Cardiac muscle cell (in vitro differentiated cells and primary cell): ENCODE data around the gene ABCA12. TPM values are rescaled to one million over a fixed set of nuclear protein-coding genes. Genes with fewer than 3 reads are reported as not detected.

Experiments used
- DNase-seq, 2 donors: peaks; one replicate each; pipeline versions ENCODE4 v3.0.0 to v3.0.0-alpha.2; 2010 to 2017; ENCODE audit warnings: low read depth in 1 of 2, low spot score in 1 of 2
- H3K27ac ChIP-seq: fragments of 200-600 bp; sonication (generic); 2 replicates; pipeline ENCODE4 v1.5.1; 2016
- H3K27me3 ChIP-seq: fragments of 200-600 bp; sonication (generic); 2 replicates; pipeline ENCODE4 v1.6.0; 2016; ENCODE audit warnings: control low read depth
- H3K36me3 ChIP-seq: fragments of 200-600 bp; sonication (generic); 2 replicates; pipeline ENCODE4 v1.5.1; 2016; ENCODE audit warnings: control low read depth
- H3K4me1 ChIP-seq: fragments of 200-600 bp; sonication (generic); 2 replicates; pipeline ENCODE4 v1.8.1; 2017; ENCODE audit warnings: low read depth, mild to moderate bottlenecking, mixed run types
- H3K4me3 ChIP-seq: fragments of 200-600 bp; sonication (generic); 2 replicates; pipeline ENCODE4 v1.5.1; 2016; ENCODE audit warnings: mild to moderate bottlenecking
- H3K9me3 ChIP-seq: fragments of 200-600 bp; sonication (generic); 2 replicates; pipeline ENCODE4 v1.5.1; 2017; ENCODE audit warnings: low read depth, mild to moderate bottlenecking, control low read depth
- polyA plus RNA-seq: library from polyadenylated mRNA; unstranded; fragments of >200 nt; fragmentation: Nextera tagmentation; extraction: Ambion mirVana; gene quantifications from 2 replicates; pipeline ENCODE4 v1.2.1, GENCODE V29; 2016
- total RNA-seq: library from RNA; depleted of rRNA; stranded (reverse); fragments of >200 nt; gene quantifications from 2 replicates; pipeline ENCODE4 v1.2.3, GENCODE V29; 2016
- TF ChIP-seq, protein P1 (sequence below): IDR thresholded peaks from 2 replicates; pipeline ENCODE4 v1.5.1; 2012; ENCODE audit warnings: low read depth, mild to moderate bottlenecking, low read length

The ABCA12 gene
- total and polyA plus RNA-seq, 2 experiments from 2014 or later: not detected

DNA sequence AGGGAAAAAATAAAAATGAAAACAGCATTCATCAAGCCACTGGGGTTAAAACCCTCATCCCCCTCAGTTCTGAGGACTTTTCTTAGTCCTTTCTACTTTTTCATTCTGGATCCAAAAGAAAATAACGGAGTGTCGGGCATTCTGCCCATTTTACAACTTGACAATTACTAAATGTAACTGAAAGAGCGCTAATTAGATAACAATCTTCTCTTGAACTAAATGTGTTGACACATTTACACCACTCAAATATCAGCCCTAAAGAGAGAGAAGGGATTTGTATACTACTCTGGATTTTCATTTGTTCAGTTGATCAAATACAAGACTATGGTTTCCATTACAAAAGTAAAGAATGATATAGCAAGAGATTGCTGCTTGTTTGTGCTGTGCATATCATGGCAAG, 27.5 kb downstream of the ABCA12 start:
- Histone ChIP-seq H3K36me3 (no peaks in the 10 kb centered on the region), H3K27ac (no peak overlapping the region), H3K4me3 (no peak overlapping the region), H3K27me3 (no peaks in the 10 kb centered on the region), H3K9me3 (no peaks in the 10 kb centered on the region), H3K4me1 (no peaks in the 10 kb centered on the region)
- DNase-seq: no peak
- TF ChIP-seq, protein P1, sequence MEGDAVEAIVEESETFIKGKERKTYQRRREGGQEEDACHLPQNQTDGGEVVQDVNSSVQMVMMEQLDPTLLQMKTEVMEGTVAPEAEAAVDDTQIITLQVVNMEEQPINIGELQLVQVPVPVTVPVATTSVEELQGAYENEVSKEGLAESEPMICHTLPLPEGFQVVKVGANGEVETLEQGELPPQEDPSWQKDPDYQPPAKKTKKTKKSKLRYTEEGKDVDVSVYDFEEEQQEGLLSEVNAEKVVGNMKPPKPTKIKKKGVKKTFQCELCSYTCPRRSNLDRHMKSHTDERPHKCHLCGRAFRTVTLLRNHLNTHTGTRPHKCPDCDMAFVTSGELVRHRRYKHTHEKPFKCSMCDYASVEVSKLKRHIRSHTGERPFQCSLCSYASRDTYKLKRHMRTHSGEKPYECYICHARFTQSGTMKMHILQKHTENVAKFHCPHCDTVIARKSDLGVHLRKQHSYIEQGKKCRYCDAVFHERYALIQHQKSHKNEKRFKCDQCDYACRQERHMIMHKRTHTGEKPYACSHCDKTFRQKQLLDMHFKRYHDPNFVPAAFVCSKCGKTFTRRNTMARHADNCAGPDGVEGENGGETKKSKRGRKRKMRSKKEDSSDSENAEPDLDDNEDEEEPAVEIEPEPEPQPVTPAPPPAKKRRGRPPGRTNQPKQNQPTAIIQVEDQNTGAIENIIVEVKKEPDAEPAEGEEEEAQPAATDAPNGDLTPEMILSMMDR: no peak

DNA sequence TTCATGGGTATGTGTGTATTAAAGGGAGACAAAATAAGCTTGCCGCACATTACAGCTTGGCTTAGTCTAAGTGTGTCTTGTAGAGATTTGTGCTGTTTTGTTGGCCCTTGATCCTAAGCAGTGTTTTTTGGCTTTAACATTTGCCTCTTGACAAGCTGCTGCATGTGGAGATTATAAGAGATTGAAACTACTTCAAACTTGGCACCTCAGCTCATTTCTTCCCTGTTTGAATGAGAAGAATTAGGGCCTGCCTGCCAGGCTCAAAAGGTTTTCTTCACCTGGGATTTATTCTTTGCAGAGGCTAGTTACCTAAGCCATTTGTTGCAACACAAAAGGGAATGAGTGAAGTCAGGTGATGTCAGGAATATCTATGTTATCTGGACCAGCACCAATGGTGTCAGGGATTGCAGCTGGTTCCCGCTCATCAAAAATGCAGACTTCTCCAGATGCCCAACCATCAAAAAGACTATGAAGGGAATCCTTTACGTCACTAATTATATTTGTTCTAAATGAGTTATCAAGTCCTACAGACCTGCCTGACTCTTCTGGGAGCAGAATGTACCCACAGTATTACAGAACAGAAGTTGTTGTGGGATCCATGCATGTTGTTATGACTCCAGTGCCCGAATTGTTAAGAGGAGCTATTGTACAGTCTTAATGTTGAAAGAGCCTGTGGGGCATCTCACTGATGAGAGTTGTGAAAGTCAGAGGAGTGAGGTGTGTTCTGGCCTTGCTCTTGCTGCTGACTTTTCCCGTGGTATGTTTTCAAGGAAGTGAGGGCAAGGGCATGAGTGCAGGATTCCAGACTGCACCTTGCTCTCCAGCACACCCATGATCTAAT, 31.0 kb downstream of the ABCA12 start:
- Histone ChIP-seq H3K9me3 (no peaks in the 10 kb centered on the region), H3K27ac (no peak overlapping the region), H3K27me3 (no peaks in the 10 kb centered on the region), H3K4me3 (no peak overlapping the region), H3K36me3 (no peaks in the 10 kb centered on the region), H3K4me1 (no peaks in the 10 kb centered on the region)
- TF ChIP-seq, protein P1: no peak
- DNase-seq: no peak

DNA sequence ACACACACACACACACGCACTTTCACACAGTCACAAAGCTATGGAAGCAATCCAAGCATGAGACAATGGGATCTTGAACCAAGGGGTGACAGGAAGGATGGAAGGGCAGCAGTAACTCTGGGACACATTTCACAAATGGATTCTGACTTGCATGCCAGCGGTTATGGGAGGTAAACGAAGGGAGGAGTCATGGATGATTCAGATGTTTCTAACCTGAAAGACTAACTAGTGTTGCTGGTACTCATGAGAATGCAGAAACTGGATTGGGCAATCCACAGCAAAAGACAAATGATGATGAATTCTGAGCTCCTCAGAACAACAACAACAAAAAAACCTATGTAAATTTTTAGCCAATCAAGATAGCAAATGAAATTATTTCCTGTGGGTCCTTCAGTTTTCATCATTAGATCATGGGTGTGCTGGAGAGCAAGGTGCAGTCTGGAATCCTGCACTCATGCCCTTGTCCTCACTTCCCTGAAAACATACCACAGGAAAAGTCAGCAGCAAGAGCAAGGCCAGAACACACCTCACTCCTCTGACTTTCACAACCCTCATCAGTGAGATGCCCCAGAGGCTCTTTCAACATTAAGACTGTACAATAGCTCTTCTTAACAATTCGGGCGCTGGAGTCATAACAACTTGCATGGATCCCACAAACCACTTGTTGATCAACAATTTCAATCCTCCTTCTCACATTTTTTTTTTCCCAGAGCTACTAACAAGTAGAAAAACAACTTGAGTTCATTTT, 32.6 kb downstream of the ABCA12 start:
- no peaks in the 10 kb centered on the region for H3K36me3 ChIP-seq
- no peak overlapping the region for H3K27ac ChIP-seq
- no peaks in the 10 kb centered on the region for H3K4me1 ChIP-seq
- TF ChIP-seq, protein P1: no peak
- peak in 1 of 2 donors; percentile 2 for DNase-seq
- H3K9me3 ChIP-seq: no peaks in the 10 kb centered on the region
- no peak overlapping the region for H3K4me3 ChIP-seq
- no peaks in the 10 kb centered on the region for H3K27me3 ChIP-seq

DNA sequence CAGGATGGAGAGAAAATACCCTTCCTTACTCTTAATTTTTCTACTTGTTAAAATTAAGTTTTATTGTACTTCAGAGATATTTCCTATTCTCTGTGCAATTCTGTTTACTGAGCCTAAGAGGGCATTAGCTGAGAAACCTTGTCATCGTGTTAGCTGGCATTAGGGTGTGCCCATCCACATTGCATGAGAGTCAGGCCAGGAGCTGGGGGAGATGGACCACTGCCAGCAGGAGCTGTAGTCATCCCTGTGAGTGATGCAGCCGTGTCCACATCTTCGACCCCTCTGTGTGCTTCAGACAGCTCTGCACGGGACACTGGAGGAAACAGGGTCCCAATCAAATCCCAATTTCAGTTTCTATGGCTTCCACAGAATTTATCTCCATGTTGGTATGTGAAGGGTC, 34.2 kb downstream of the ABCA12 start:
- Histone ChIP-seq H3K27ac (no peak overlapping the region), H3K36me3 (no peaks in the 10 kb centered on the region), H3K27me3 (no peaks in the 10 kb centered on the region), H3K4me3 (no peak overlapping the region), H3K4me1 (no peaks in the 10 kb centered on the region), H3K9me3 (no peaks in the 10 kb centered on the region)
- TF ChIP-seq, protein P1: no peak
- no peak for DNase-seq

DNA sequence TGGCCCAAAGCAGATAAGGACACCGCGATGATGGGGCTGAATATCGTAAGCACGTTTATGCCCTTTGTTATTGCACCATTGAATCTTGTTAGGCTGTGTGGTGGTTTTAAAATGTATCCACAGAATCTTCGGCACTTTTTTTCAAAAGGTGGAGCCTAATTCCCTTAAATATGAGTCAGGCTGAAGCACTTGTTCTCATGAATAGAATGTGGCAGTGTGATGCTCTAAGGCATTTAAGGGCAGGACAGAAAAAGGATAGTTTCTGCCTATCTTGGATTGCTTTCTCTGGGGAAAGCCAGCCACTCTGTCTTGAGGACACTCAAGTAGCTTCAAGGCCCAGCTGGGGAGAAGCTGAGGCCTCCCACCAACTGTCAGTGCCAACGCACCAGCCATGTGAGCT, 39.6 kb downstream of the ABCA12 start:
- Histone ChIP-seq H3K27ac (no peak overlapping the region), H3K4me3 (no peak overlapping the region), H3K27me3 (no peaks in the 10 kb centered on the region), H3K36me3 (no peaks in the 10 kb centered on the region), H3K9me3 (no peaks in the 10 kb centered on the region), H3K4me1 (no peaks in the 10 kb centered on the region)
- TF ChIP-seq, protein P1: no peak
- DNase-seq: no peak
